ENCODE data around the gene GUCY2D. TPM values are rescaled to one million over a fixed set of nuclear protein-coding genes. Genes with fewer than 3 reads are reported as not detected.

Gene GUCY2D
- polyA plus RNA-seq, 1 donor (not counting 4 experiments of a cell fraction or from before 2014, with no cell fraction given) = 0.25 TPM

GRCh38 chr17:8012996-8013640 lies 10.7 kb downstream of the GUCY2D start:
- no peak overlapping the region for H3K27ac ChIP-seq (ENCODE audit: control insufficient read depth, insufficient read depth, low read length)
- H3K36me3 ChIP-seq (ENCODE audit: control insufficient read depth in 2 of 2, extremely low read depth in 1 of 2, insufficient read depth in 2 of 2, low read length in 2 of 2) = no peaks in the 10 kb centered on the region
- no peak for TF ChIP-seq EZH2 (IDR thresholded peaks at IDR 0.05; ENCODE audit: low read length)
- TF ChIP-seq CTCF (optimal IDR thresholded peaks at IDR 0.05 in 1 of 3, IDR thresholded peaks at IDR 0.05 in 1 of 3, conservative IDR thresholded peaks at IDR 0.05 in 1 of 3; ENCODE audit: extremely low read depth in 1 of 3, insufficient read depth in 2 of 3, low read length in 3 of 3) = no peak
- dilution Hi-C loops (cut with MboI; ENCODE audit: extremely low pct_ligation_motif_present, low sequenced_read_pairs) = no loop called here
- peaks cover 20% of the 10 kb centered on the region for H3K4me1 ChIP-seq (ENCODE audit: control insufficient read depth, extremely low read depth, insufficient read depth, low read length)
- H3K27me3 ChIP-seq (ENCODE audit: control insufficient read depth, extremely low read depth, insufficient read depth, low read length) = no peaks in the 10 kb centered on the region
- no peak overlapping the region for H3K9ac ChIP-seq (ENCODE audit: control insufficient read depth, extremely low read depth, insufficient read depth, low read length)
- H3K79me2 ChIP-seq (ENCODE audit: control insufficient read depth, insufficient read depth, low read length) = no peaks in the 10 kb centered on the region
- no peaks in the 10 kb centered on the region for H4K20me1 ChIP-seq (ENCODE audit: control insufficient read depth, extremely low read depth, insufficient read depth, low read length)
- H3K9me1 ChIP-seq (ENCODE audit: control insufficient read depth, extremely low read depth, insufficient read depth, low read length) = no peaks in the 10 kb centered on the region
- no peaks in the 10 kb centered on the region for H3K9me3 ChIP-seq (ENCODE audit: control insufficient read depth, low read depth, low read length)
- DNase-seq (ENCODE audit: low read depth, low spot score) (no peak), FAIRE-seq (no peak)
- no peak overlapping the region for H3K4me2 ChIP-seq (ENCODE audit: control insufficient read depth, extremely low read depth, insufficient read depth, low read depth, low read length)
- H2AFZ ChIP-seq (ENCODE audit: control insufficient read depth, low read length) = no peak overlapping the region
- H3K4me3 ChIP-seq (ENCODE audit: control insufficient read depth in 2 of 3, extremely low read depth in 1 of 3, insufficient read depth in 2 of 3, low read depth in 1 of 3, low read length in 3 of 3) = no peak overlapping the region

GRCh38 chr17:8013731-8014557 lies 11.5 kb downstream of the GUCY2D start:
- H3K9me1 ChIP-seq (ENCODE audit: control insufficient read depth, extremely low read depth, insufficient read depth, low read length) = no peaks in the 10 kb centered on the region
- no peak overlapping the region for H3K4me3 ChIP-seq (ENCODE audit: control insufficient read depth in 2 of 3, extremely low read depth in 1 of 3, insufficient read depth in 2 of 3, low read depth in 1 of 3, low read length in 3 of 3)
- TF ChIP-seq EZH2 (IDR thresholded peaks at IDR 0.05; ENCODE audit: low read length) (no peak), CTCF (optimal IDR thresholded peaks at IDR 0.05 in 1 of 3, IDR thresholded peaks at IDR 0.05 in 1 of 3, conservative IDR thresholded peaks at IDR 0.05 in 1 of 3; ENCODE audit: extremely low read depth in 1 of 3, insufficient read depth in 2 of 3, low read length in 3 of 3) (no peak)
- H3K9ac ChIP-seq (ENCODE audit: control insufficient read depth, extremely low read depth, insufficient read depth, low read length) = no peak overlapping the region
- no peaks in the 10 kb centered on the region for H3K36me3 ChIP-seq (ENCODE audit: control insufficient read depth in 2 of 2, extremely low read depth in 1 of 2, insufficient read depth in 2 of 2, low read length in 2 of 2)
- no peaks in the 10 kb centered on the region for H3K27me3 ChIP-seq (ENCODE audit: control insufficient read depth, extremely low read depth, insufficient read depth, low read length)
- H3K4me1 ChIP-seq (ENCODE audit: control insufficient read depth, extremely low read depth, insufficient read depth, low read length) = peaks cover 28% of the 10 kb centered on the region
- dilution Hi-C loops (cut with MboI; ENCODE audit: extremely low pct_ligation_motif_present, low sequenced_read_pairs) = no loop called here
- H3K4me2 ChIP-seq (ENCODE audit: control insufficient read depth, extremely low read depth, insufficient read depth, low read depth, low read length) = no peak overlapping the region
- H3K27ac ChIP-seq (ENCODE audit: control insufficient read depth, insufficient read depth, low read length) = no peak overlapping the region
- no peaks in the 10 kb centered on the region for H4K20me1 ChIP-seq (ENCODE audit: control insufficient read depth, extremely low read depth, insufficient read depth, low read length)
- H2AFZ ChIP-seq (ENCODE audit: control insufficient read depth, low read length) = no peak overlapping the region
- FAIRE-seq = no peak
- H3K9me3 ChIP-seq (ENCODE audit: control insufficient read depth, low read depth, low read length) = no peaks in the 10 kb centered on the region
- DNase-seq (ENCODE audit: low read depth, low spot score) = no peak
- no peaks in the 10 kb centered on the region for H3K79me2 ChIP-seq (ENCODE audit: control insufficient read depth, insufficient read depth, low read length)

All from keratinocyte (primary cell).